K562 (cell line): ENCODE measurements around the gene PIP5K1B. TPM values are rescaled to one million over a fixed set of nuclear protein-coding genes. Genes with fewer than 3 reads are reported as not detected.

Experiments
- ATF1 ChIP-seq, 2 experiments: fragments of 450-650 bp in 1 of 2; IDR thresholded peaks; 2 replicates each; pipeline ENCODE4 v1.6.1; 2016; ENCODE audit warnings: missing compliant biosample characterization in 1 of 2, missing genetic modification characterization in 1 of 2
- BHLHE40 ChIP-seq: IDR thresholded peaks from 2 replicates; pipeline ENCODE4 v1.6.1; 2011; ENCODE audit warnings: low read length, improper control_type of control experiment
- CBFB ChIP-seq: sonication (generic); formaldehyde crosslinking; IDR thresholded peaks from 2 replicates; pipeline ENCODE4 v1.4.0; 2020; ENCODE audit warnings: mild to moderate bottlenecking, missing genetic modification reagents
- CBX5 ChIP-seq: IDR thresholded peaks from 2 replicates; pipeline ENCODE4 v1.6.1; 2014; ENCODE audit warnings: low read depth, borderline replicate concordance
- CHD4 ChIP-seq: fragments of 200-600 bp; sonication (generic); IDR thresholded peaks from 3 replicates; pipeline ENCODE4 v1.6.1; 2012; ENCODE audit warnings: low read depth, mild to moderate bottlenecking, mixed read lengths, low read length, inconsistent platforms; ENCODE audit not compliant: insufficient read depth, insufficient replicate concordance, poor library complexity, severe bottlenecking
- EP300 ChIP-seq: IDR thresholded peaks from 2 replicates; pipeline ENCODE4 v1.6.1; 2012; ENCODE audit warnings: low read length, improper control_type of control experiment
- FOSL1 ChIP-seq: fragments of 200-800 bp; sonication (Bioruptor generic); conservative IDR thresholded peaks from 2 replicates; pipeline ENCODE4 v1.6.1; 2016; ENCODE audit warnings: missing genetic modification characterization, missing compliant biosample characterization
- FOXP4 ChIP-seq: sonication (generic); formaldehyde crosslinking; IDR thresholded peaks from 2 replicates; pipeline ENCODE4 v1.8.0; 2022; ENCODE audit warnings: mild to moderate bottlenecking, missing genetic modification reagents, borderline replicate concordance
- KDM4B ChIP-seq, 2 experiments: fragments of 450-650 bp in 1 of 2; sonication (generic) in 1 of 2; IDR thresholded peaks; 2 replicates each; pipeline ENCODE4 v1.6.1; 2016 to 2017; ENCODE audit warnings: borderline replicate concordance in 2 of 2, antibody characterized with exemption in 1 of 2, low read depth in 1 of 2, mild to moderate bottlenecking in 1 of 2
- NELFE ChIP-seq: IDR thresholded peaks from 2 replicates; pipeline ENCODE4 v1.6.1; 2011; ENCODE audit warnings: mild to moderate bottlenecking; ENCODE audit not compliant: insufficient read depth, insufficient read length
- NFXL1 ChIP-seq: fragments of 450-650 bp; formaldehyde crosslinking; IDR thresholded peaks from 2 replicates; pipeline ENCODE4 v1.4.0; 2021; ENCODE audit warnings: mild to moderate bottlenecking
- RB1 ChIP-seq: fragments of 450-650 bp; IDR thresholded peaks from 2 replicates; pipeline ENCODE4 v1.6.1; 2017; ENCODE audit warnings: low read depth, mild to moderate bottlenecking
- RNF2 ChIP-seq: sonication (generic); IDR thresholded peaks from 2 replicates; pipeline ENCODE4 v1.6.1; 2016
- SLC30A9 ChIP-seq: fragments of 250-450 bp; sonication (Bioruptor Pico); IDR thresholded peaks from 2 replicates; pipeline ENCODE4 v1.8.0; 2022; ENCODE audit warnings: mild to moderate bottlenecking, moderate library complexity
- SPI1 ChIP-seq: IDR thresholded peaks from 2 replicates; pipeline ENCODE4 v1.6.1; 2011; ENCODE audit warnings: low read depth, low read length, control low read depth, borderline replicate concordance
- SUPT5H ChIP-seq: fragments of 450-650 bp; IDR thresholded peaks from 2 replicates; pipeline ENCODE4 v1.6.1; 2016
- TARDBP ChIP-seq: fragments of 450-650 bp; IDR thresholded peaks from 2 replicates; pipeline ENCODE4 v1.6.1; 2016
- TRIM24 ChIP-seq, 2 experiments: fragments of 450-650 bp; IDR thresholded peaks; 2 replicates each; pipeline ENCODE4 v1.6.1; 2016
- ZBTB33 ChIP-seq: sonication (generic); formaldehyde crosslinking; IDR thresholded peaks from 2 replicates; pipeline ENCODE4 v1.8.1; 2023; ENCODE audit warnings: mild to moderate bottlenecking, missing genetic modification reagents
- ZBTB43 ChIP-seq: sonication (generic); formaldehyde crosslinking; IDR thresholded peaks from 2 replicates; pipeline ENCODE4 v1.8.0; 2023; ENCODE audit warnings: mild to moderate bottlenecking, missing genetic modification reagents
- ZC3H11A ChIP-seq: IDR thresholded peaks from 2 replicates; pipeline ENCODE4 v1.6.1; 2012; ENCODE audit warnings: low read depth, low read length, improper control_type of control experiment
- polyA plus RNA-seq, 8 experiments: library from polyadenylated mRNA; depleted of rRNA in 4 of 8; stranded (reverse) in 5 of 8; unstranded in 3 of 8; fragments of >200 nt; fragmentation: Nextera tagmentation in 2 of 8; fragmentation: Illumina TruSeq in 1 of 8; extraction: Ambion mirVana in 2 of 8; extraction: Trizol in 1 of 8; gene quantifications; 2 replicates each; pipeline versions ENCODE4 v1.2.1 to v1.2.3, GENCODE V29; 2011 to 2014; ENCODE audit warnings: inconsistent platforms in 1 of 8, missing spikeins in 1 of 8
- total RNA-seq, 7 experiments: library from RNA; depleted of rRNA in 6 of 7; stranded (reverse); fragments of >200 nt in 6 of 7; fragmentation: Illumina TruSeq in 2 of 7; extraction: Trizol in 2 of 7; gene quantifications; 2 replicates each; pipeline versions ENCODE4 v1.2.1 to v1.2.3, GENCODE V29; 2011 to 2021; ENCODE audit warnings: low replicate concordance in 1 of 7
- TF ChIP-seq, protein P1 (sequence below): fragments of 200-800 bp; sonication (Bioruptor generic); IDR thresholded peaks from 2 replicates; pipeline ENCODE4 v1.6.1; 2017; ENCODE audit warnings: missing genetic modification characterization, missing compliant biosample characterization

The PIP5K1B gene
- total and polyA plus RNA-seq, 9 of the 15 experiments (the other 6 are each of a cell fraction or from before 2014, with no cell fraction given): 3.1 to 12.9 (median 7.4) TPM

GRCh38 chr9:68747043-68747533 is 42.0 kb downstream of the PIP5K1B start (continued):
- TF ChIP-seq CBFB (CRISPR knock-in tag) (no peak), ZBTB33 (CRISPR knock-in tag) (no peak), CBX5 (no peak), CHD4 (no peak), EP300 (peak; percentile 93), FOXP4 (CRISPR knock-in tag) (no peak), KDM4B (IDR thresholded peaks at IDR 0.05; ENCODE audit: borderline replicate concordance in 2 of 2, low read depth in 1 of 2) (no peak), FOSL1 (tag) (no peak), ZBTB43 (CRISPR knock-in tag) (no peak), SPI1 (no peak), SLC30A9 (CRISPR knock-in tag) (no peak), NELFE (no peak), TARDBP (no peak), ATF1 (CRISPR knock-in tag; IDR thresholded peaks at IDR 0.05) (no peak), ATF1 (tag; IDR thresholded peaks at IDR 0.05) (peak; percentile 35), TRIM24 (IDR thresholded peaks at IDR 0.05) (peak; percentile 69 to 77), RNF2 (peak; percentile 68; the same call in 1 of the 2 replicates), NFXL1 (CRISPR knock-in tag) (no peak), RB1 (no peak), BHLHE40 (peak; percentile 36; the same call in 1 of the 2 replicates), ZC3H11A (no peak), SUPT5H (no peak)
- TF ChIP-seq, protein P1, sequence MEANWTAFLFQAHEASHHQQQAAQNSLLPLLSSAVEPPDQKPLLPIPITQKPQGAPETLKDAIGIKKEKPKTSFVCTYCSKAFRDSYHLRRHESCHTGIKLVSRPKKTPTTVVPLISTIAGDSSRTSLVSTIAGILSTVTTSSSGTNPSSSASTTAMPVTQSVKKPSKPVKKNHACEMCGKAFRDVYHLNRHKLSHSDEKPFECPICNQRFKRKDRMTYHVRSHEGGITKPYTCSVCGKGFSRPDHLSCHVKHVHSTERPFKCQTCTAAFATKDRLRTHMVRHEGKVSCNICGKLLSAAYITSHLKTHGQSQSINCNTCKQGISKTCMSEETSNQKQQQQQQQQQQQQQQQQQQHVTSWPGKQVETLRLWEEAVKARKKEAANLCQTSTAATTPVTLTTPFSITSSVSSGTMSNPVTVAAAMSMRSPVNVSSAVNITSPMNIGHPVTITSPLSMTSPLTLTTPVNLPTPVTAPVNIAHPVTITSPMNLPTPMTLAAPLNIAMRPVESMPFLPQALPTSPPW (CRISPR knock-in tag): peak; percentile 49; the same call in 1 of the 2 replicates
